ENCODE data around the gene KIAA0232.

KIAA0232 gene

GRCh38 chr4:6848717-6849305, 66.3 kb downstream of the KIAA0232 start:
- DNase-seq, result no peak

- DNase-seq, result no peak
Measured at GRCh38 chr4:6849691-6850090, 67.2 kb downstream of the KIAA0232 start.

GRCh38 chr4:6851431-6851830, 68.9 kb downstream of the KIAA0232 start:
- no peak for DNase-seq

- no peak for DNase-seq
Measured at GRCh38 chr4:6851962-6852361, 69.4 kb downstream of the KIAA0232 start.

- no peak for DNase-seq
Measured at GRCh38 chr4:6852582-6852981, 70.1 kb downstream of the KIAA0232 start.

GRCh38 chr4:6854098-6854744, 71.7 kb downstream of the KIAA0232 start:
- peak; percentile 58 to 84 (median 72) for DNase-seq

- peak; percentile 21 to 63 (median 57) for DNase-seq
Measured at GRCh38 chr4:6855692-6856297, 73.3 kb downstream of the KIAA0232 start.

- DNase-seq, result no peak
Measured at GRCh38 chr4:6856391-6856790, 73.9 kb downstream of the KIAA0232 start.

GRCh38 chr4:6857009-6857882, 74.7 kb downstream of the KIAA0232 start:
- DNase-seq, result no peak

- no peak for DNase-seq
Measured at GRCh38 chr4:6858997-6859396, 76.5 kb downstream of the KIAA0232 start.

GRCh38 chr4:6859543-6859942, 77.0 kb downstream of the KIAA0232 start:
- DNase-seq, result no peak

- DNase-seq, result no peak
Measured at GRCh38 chr4:6868386-6868785, 85.9 kb downstream of the KIAA0232 start.

GRCh38 chr4:6869944-6870343, 87.4 kb downstream of the KIAA0232 start:
- DNase-seq, result no peak

GRCh38 chr4:6873291-6873690, 90.8 kb downstream of the KIAA0232 start:
- DNase-seq, result no peak

GRCh38 chr4:6873792-6874461, 91.4 kb downstream of the KIAA0232 start:
- DNase-seq, result peak; percentile 68 to 88 (median 80)

- no peak for DNase-seq
Measured at GRCh38 chr4:6874981-6875380, 92.5 kb downstream of the KIAA0232 start.

GRCh38 chr4:6875431-6875831, 92.9 kb downstream of the KIAA0232 start:
- peak; percentile 87 to 94 (median 92) for DNase-seq

GRCh38 chr4:6876440-6876839, 93.9 kb downstream of the KIAA0232 start:
- DNase-seq, result no peak

GRCh38 chr4:6877067-6877466, 94.5 kb downstream of the KIAA0232 start:
- no peak for DNase-seq

- DNase-seq, result no peak
Measured at GRCh38 chr4:6878451-6879059, 96.0 kb downstream of the KIAA0232 start.

GRCh38 chr4:6880691-6881090, 98.2 kb downstream of the KIAA0232 start:
- DNase-seq, result no peak

GRCh38 chr4:6881908-6882307, 99.4 kb downstream of the KIAA0232 start:
- DNase-seq, result no peak
